Central memory CD8-positive, alpha-beta T cell (primary cell): ENCODE results near the gene FCRL6.

Experiments used
- ATAC-seq: fragments of 150-1000 bp; cut with Tn5 transposase; replicated peaks from 2 replicates; pipeline ENCODE4 v1.10.0; 2022; ENCODE audit warnings: mild to moderate bottlenecking, moderate FRiP score, moderate number of reproducible peaks; ENCODE audit not compliant: poor library complexity, severe bottlenecking; ENCODE audit errors: extremely low read depth
- DNase-seq, 2 donors: peaks; one replicate each; pipeline ENCODE4 v3.0.0; 2021; ENCODE audit warnings: low spot score in 2 of 2
- H3K27ac Mint-ChIP-seq: one replicate; pipeline ENCODE4 v1.8.0; 2022; ENCODE audit warnings: low read depth, mild to moderate bottlenecking, moderate library complexity, mixed read lengths
- H3K27me3 Mint-ChIP-seq: one replicate; pipeline ENCODE4 v1.8.0; 2022; ENCODE audit warnings: mixed read lengths
- H3K36me3 Mint-ChIP-seq: one replicate; pipeline ENCODE4 v1.8.0; 2022; ENCODE audit warnings: mild to moderate bottlenecking, moderate library complexity, mixed read lengths; ENCODE audit not compliant: insufficient read depth
- H3K4me1 Mint-ChIP-seq: one replicate; pipeline ENCODE4 v1.8.0; 2022; ENCODE audit warnings: mixed read lengths
- H3K4me3 Mint-ChIP-seq: one replicate; pipeline ENCODE4 v1.8.0; 2022; ENCODE audit warnings: mild to moderate bottlenecking, moderate library complexity, mixed read lengths
- H3K9me3 Mint-ChIP-seq: one replicate; pipeline ENCODE4 v1.8.0; 2022; ENCODE audit warnings: mixed read lengths

Gene FCRL6

DNA sequence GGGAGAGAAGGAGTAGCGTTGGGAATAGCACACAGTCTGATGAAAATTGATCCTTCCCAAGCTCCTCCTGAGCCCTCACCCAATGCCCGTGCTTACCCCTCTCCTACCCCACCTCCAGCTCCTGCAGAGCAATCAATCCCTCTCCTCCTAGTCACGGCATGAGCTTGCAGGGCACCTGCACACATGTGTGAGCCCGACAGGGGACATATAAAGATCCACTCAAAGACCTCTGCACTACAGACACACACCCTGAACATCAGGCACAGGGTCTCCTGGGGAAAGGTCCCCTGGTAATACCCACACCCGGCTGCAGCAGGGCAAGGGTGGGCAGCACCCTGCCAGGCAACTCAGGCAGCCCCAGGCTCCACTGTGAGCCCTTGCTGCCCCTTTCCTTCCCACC lies 59.9 kb downstream of the FCRL6 start:
- peaks cover 4% of the 10 kb centered on the region for H3K36me3 Mint-ChIP-seq
- DNase-seq, result no peak
- H3K4me3 Mint-ChIP-seq, result no peak overlapping the region
- H3K4me1 Mint-ChIP-seq, result peaks cover 19% of the 10 kb centered on the region
- no peaks in the 10 kb centered on the region for H3K27me3 Mint-ChIP-seq
- H3K27ac Mint-ChIP-seq, result no peak overlapping the region
- H3K9me3 Mint-ChIP-seq, result no peaks in the 10 kb centered on the region
- no peak for ATAC-seq

DNA sequence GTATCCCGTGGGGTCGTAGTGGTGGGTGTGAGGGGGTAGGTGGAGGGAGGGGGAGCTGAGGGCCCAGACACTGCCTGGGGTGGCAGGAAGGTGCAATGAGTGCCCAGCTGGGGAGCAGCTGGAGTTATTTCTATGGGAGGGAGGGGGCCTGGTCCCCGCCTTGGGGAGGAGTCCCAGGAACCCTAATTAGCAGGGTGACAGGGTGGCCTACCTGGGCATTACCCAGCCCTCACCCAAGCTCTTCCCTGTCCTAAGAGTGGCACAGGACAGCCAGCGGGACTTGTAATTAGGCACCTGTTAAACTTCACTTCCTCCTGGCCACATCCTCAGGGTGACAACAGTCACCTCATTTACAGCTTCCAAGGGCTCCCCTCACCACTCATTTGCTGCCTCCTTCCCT lies 60.4 kb downstream of the FCRL6 start, which contains the start of gene VSIG8:
VSIG8 (minus strand) TSS at position 101 of the 400 bp plus-strand sequence. CDS start 136 bp downstream, outside the sequence.
- no peak for DNase-seq

DNA sequence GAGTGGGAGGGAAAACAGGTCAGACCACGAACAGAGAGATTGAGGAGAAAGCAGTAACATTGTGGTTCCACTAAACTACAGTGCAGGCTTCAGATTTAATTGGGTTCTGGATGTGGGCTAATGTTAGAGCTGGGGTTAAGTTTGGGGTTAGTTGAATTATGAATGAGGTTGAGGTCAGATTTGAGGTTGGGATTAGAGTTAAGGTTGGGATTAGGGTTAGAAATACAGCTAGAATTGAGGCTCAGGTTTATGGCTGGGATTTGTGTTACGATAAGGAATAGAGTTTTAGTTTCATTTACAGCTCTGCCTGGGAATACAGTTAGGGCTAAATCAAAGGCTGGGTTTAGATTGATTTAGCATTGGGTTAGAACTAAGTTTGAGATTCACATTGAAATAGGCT lies 62.1 kb downstream of the FCRL6 start:
- Mint-ChIP-seq H3K27me3 (no peaks in the 10 kb centered on the region), H3K4me1 (peaks cover 28% of the 10 kb centered on the region), H3K9me3 (no peaks in the 10 kb centered on the region), H3K27ac (no peak overlapping the region), H3K4me3 (no peak overlapping the region), H3K36me3 (peaks cover 6% of the 10 kb centered on the region)
- ATAC-seq (no peak), DNase-seq (no peak)

More for the DNA sequence above, 60.4 kb downstream of the FCRL6 start, which contains the start of gene VSIG8:
- no peak within 1 kb of the TSS for H3K27ac Mint-ChIP-seq
- no peaks in the 10 kb centered on the region for H3K27me3 Mint-ChIP-seq
- peaks cover 22% of the 10 kb centered on the region for H3K4me1 Mint-ChIP-seq
- H3K4me3 Mint-ChIP-seq, result no peak within 1 kb of the TSS
- peaks cover 4% of the 10 kb centered on the region for H3K36me3 Mint-ChIP-seq
- no peaks in the 10 kb centered on the region for H3K9me3 Mint-ChIP-seq
- no peak for ATAC-seq
